AG09319 (cell line): ENCODE data around the gene ATP7B.
"Not testable (repeated sequence)": the region's sequence is repeated elsewhere in the genome, so short reads cannot be mapped to it uniquely, and the experiment has no call there.

ENCODE experiments used
- DNase-seq: peaks from one replicate; pipeline ENCODE4 v3.0.0-alpha.2; 2010; ENCODE audit warnings: low read depth; ENCODE audit errors: extremely low read depth
- TF ChIP-seq, protein P1 (sequence below): IDR thresholded peaks from 2 replicates; pipeline ENCODE4 v1.5.1; 2011; ENCODE audit warnings: low read depth, mild to moderate bottlenecking, inconsistent platforms, low read length, moderate library complexity

Gene ATP7B

DNA sequence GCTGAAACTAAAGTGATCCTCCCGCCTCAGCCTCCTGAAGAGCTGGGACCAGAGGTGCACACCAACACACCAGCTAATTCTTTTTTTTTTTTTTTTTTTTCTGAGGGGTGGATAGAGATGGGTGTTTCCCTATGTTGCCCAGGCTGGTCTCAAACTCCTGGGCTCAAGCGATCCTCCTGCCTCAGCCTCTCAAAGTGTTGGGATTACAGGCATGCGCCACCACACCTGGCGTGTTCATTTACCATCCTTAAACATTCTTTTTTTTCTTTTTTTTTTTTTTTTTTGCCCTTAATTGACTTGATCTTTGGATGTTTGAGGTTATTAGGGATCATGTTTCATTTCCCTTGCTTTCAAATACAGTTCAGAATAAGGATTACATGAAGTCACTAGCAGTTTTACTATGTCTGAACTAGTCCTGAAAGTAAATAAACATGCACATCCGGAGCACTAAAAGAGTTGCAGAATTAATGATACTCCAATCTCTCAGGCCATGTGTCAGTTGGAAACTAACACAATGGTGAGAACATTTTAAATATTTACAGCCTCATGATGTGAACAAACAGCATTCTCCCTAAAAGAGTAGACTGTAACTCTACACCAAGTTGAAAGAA is 23.5 kb upstream of the ATP7B start:
- TF ChIP-seq, protein P1, sequence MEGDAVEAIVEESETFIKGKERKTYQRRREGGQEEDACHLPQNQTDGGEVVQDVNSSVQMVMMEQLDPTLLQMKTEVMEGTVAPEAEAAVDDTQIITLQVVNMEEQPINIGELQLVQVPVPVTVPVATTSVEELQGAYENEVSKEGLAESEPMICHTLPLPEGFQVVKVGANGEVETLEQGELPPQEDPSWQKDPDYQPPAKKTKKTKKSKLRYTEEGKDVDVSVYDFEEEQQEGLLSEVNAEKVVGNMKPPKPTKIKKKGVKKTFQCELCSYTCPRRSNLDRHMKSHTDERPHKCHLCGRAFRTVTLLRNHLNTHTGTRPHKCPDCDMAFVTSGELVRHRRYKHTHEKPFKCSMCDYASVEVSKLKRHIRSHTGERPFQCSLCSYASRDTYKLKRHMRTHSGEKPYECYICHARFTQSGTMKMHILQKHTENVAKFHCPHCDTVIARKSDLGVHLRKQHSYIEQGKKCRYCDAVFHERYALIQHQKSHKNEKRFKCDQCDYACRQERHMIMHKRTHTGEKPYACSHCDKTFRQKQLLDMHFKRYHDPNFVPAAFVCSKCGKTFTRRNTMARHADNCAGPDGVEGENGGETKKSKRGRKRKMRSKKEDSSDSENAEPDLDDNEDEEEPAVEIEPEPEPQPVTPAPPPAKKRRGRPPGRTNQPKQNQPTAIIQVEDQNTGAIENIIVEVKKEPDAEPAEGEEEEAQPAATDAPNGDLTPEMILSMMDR, result no peak
- DNase-seq, result no peak

DNA sequence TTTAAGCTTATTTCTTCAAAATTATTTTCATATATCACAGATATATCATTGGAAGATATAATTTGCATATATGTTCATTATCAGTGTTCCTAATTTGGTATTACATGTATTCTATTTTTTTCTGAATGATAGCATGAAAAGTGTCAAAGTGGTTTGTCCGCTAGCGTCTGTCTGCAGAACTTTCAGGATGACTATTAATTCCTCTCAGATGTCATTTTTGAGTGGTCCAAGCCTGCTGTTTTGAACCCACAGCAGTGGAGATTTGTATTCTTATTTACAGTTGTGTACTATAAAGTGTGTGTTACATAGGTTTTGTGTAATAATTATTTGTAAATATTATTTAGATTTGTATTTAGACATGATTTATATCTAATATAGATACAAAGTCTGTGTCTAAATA is 21.8 kb upstream of the ATP7B start:
- TF ChIP-seq, protein P1, result no peak

DNA sequence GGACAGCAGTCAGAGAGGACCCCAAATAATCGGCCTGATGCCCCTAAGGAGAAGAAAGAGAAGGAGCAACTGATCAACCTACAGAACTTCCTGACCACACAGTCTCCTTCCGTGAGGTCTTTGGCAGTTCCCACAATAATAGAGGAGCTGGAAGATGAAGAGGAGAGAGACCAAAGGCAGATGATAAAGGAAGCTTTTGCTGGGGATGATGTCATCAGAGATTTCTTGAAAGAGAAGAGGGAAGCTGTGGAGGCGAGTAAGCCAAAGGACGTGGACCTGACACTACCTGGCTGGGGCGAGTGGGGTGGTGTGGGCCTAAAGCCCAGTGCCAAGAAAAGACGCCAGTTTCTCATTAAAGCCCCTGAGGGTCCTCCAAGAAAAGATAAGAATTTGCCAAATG is 19.2 kb upstream of the ATP7B start:
- DNase-seq, result not testable (repeated sequence)

More for the DNA sequence above, 21.8 kb upstream of the ATP7B start:
- no peak for DNase-seq

DNA sequence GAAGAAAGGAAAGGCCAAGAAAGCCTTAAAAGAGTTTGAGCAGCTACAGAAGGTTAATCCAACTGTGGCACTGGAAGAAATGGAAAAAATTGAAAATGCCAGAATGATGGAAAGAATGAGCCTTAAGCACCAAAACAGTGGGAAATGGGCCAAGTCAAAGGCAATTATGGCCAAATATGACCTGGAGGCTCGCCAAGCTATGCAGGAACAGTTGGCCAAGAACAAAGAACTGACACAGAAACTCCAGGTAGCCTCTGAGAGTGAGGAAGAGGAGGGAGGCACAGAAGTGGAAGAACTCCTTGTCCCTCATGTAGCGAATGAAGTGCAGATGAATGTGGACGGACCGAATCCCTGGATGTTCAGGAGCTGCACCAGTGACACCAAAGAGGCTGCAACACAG is 18.3 kb upstream of the ATP7B start:
- TF ChIP-seq, protein P1, result no peak
- no peak for DNase-seq

DNA sequence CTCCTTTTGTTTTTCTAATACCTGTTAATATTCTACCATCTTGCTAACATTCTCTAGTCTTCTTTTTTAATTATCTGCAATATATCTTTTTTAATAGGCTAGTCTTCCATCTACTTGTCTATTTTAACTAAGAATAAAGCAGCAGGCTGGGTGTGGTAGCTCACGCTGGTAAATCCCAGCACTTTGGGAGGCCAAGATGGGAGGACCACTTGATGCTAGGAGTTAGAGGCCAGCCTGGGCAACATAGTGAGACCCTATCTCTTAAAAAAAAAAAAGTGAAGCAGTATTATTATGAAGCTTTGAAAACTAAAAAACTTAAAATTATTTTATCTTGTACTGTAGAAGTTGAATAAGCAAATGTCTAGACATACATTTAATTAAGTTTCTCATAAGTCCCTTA is 16.6 kb upstream of the ATP7B start:
- TF ChIP-seq, protein P1, result no peak
- no peak for DNase-seq

DNA sequence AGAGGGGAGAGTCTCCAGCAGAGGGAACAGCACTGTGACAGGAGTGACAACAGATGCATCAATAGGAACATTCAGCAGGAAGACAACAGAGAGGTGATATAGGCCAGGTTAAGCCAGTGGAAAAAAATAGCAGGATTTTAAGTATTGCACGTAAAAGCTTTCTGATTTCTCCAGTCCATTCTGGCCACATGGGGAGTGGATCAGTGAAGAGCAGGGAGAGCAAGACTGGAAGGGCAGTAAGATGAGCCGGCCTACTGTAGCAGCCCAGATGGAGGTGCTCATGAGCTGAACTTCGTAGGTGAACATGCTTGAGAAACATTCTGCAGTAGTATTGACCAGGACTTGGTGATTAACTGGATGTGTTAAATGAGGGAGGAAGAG is 15.0 kb upstream of the ATP7B start:
- TF ChIP-seq, protein P1, result no peak
- no peak for DNase-seq

DNA sequence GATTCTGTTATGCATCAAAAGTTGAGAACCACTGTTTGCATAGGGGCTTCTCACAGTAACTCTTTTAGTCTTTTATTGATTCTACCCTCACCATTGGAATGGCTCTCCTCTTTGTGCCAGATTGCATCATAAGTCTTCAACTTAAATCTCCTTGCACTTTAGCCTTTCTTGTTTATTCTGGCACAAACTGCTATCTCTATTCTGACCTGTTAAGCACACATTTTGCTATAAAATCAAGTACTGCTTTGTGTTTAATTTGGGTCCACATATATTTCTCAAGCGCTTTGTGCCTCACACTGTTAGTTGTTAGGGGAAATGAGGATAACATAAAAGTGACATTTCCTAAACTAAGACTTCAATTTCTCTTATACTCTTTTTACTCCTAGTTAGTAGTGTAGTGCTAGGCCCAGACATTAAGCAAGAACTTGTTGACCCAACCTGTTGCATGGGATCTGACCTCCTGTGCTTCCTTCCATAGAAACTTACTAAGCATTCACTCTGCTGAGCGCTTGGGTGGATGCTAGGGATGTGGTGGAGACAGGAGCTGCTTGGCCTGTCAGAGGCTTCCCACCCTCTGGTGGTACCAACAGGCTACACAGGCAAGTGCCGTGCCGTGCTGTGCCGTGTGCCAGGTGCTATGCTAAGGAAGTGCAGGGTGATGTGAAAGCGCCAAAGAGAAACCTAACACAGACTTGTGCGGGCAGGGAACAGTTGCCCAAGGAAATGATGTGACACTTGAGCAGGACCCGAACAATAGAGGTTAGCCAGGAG is 14.4 kb upstream of the ATP7B start:
- no peak for DNase-seq
- TF ChIP-seq, protein P1, result no peak
